HepG2 (cell line): ENCODE results near the gene TDP2. TPM values are rescaled to one million over a fixed set of nuclear protein-coding genes. Genes with fewer than 3 reads are reported as not detected.
"Not testable (repeated sequence)": the region's sequence is repeated elsewhere in the genome, so short reads cannot be mapped to it uniquely, and the experiment has no call there.

ENCODE experiments used
- ATAC-seq: fragments of 200-7000 bp; cut with Tn5 transposase; 3 replicates; pipeline ENCODE4 v1.9.1; 2020; ENCODE audit warnings: mild to moderate bottlenecking, moderate library complexity
- BruUV-seq: library from RNA; stranded (reverse); fragments of 400-500 nt; replicated peaks from 2 replicates; lab custom pipeline; 2021; lab: Mats Ljungman, UMichigan
- CTCF ChIA-PET: fragments of 300-600 bp; formaldehyde crosslinking; extraction: SDS; loops from one replicate; lab custom pipeline; 2021; ENCODE audit warnings: low total read pairs, inconsistent platforms, low intra/inter-chr PET ratio; lab: Yijun Ruan, JAX
- POLR2A ChIA-PET: fragments of 350-600 bp; sonication (Branson Sonifier 250); formaldehyde crosslinking; loops from one replicate; lab custom pipeline; 2020; ENCODE audit warnings: antibody characterized with exemption, inconsistent platforms; lab: Yijun Ruan, JAX
- DNase-seq: peaks from one replicate; pipeline ENCODE4 v3.0.0-alpha.2; 2015; ENCODE audit warnings: low spot score
- FAIRE-seq: peaks from 3 replicates; lab custom pipeline; 2011; peaks lifted over from hg19 to GRCh38; lab: Jason Lieb, UNC
- H2AFZ ChIP-seq: one replicate; pipeline ENCODE4 v1.6.1; 2011; ENCODE audit warnings: low read length, inconsistent platforms
- H3K27ac ChIP-seq: fragments of 300-600 bp; 3 replicates; pipeline ENCODE4 v1.8.0; 2011; ENCODE audit warnings: mixed run types, mild to moderate bottlenecking, mixed read lengths, low read length, inconsistent platforms; ENCODE audit not compliant: insufficient read depth; ENCODE audit errors: extremely low read length
- H3K27me3 ChIP-seq, 2 experiments: fragments of 200-600 bp in 1 of 2; 2 replicates in 1 of 2; 3 replicates in 1 of 2; pipeline versions ENCODE4 v1.6.0 to v1.8.0; 2011; ENCODE audit warnings: low read length in 2 of 2, mild to moderate bottlenecking in 2 of 2, moderate library complexity in 2 of 2, inconsistent platforms in 1 of 2; ENCODE audit not compliant: insufficient read depth in 2 of 2, control insufficient read depth in 1 of 2
- H3K36me3 ChIP-seq, 2 experiments: fragments of 200-600 bp in 1 of 2; replicated peaks in 1 of 2; 2 replicates in 1 of 2; 3 replicates in 1 of 2; pipeline versions ENCODE4 v1.5.1 to v1.8.0; 2011; ENCODE audit warnings: low read length in 2 of 2, inconsistent platforms in 1 of 2; ENCODE audit not compliant: insufficient read depth in 2 of 2, control insufficient read depth in 1 of 2
- H3K4me1 ChIP-seq: 2 replicates; pipeline ENCODE4 v1.5.1; 2012; ENCODE audit warnings: low read length, inconsistent platforms; ENCODE audit not compliant: insufficient read depth
- H3K4me2 ChIP-seq: 2 replicates; pipeline ENCODE4 v1.6.0; 2011; ENCODE audit warnings: low read depth, low read length, inconsistent platforms
- H3K4me3 ChIP-seq, 3 experiments: fragments of 200-600 bp in 1 of 3; sonication (generic), shearing (Covaris generic) in 1 of 3; replicated peaks in 1 of 3; 2 replicates each; pipeline ENCODE4 v1.5.1; 2011 to 2016; ENCODE audit warnings: low read length in 3 of 3, inconsistent platforms in 2 of 3, low read depth in 2 of 3, mild to moderate bottlenecking in 2 of 3, control low read depth in 1 of 3, mixed read lengths in 1 of 3; ENCODE audit not compliant: insufficient read depth in 1 of 3
- H3K79me2 ChIP-seq: one replicate; pipeline ENCODE4 v1.6.1; 2011; ENCODE audit warnings: low read length, inconsistent platforms; ENCODE audit not compliant: insufficient read depth
- H3K9ac ChIP-seq: 2 replicates; pipeline ENCODE4 v1.6.0; 2011; ENCODE audit warnings: mild to moderate bottlenecking, low read depth, low read length, inconsistent platforms; ENCODE audit not compliant: insufficient read depth
- H3K9me3 ChIP-seq: 2 replicates; pipeline ENCODE4 v1.5.1; 2012; ENCODE audit warnings: mild to moderate bottlenecking, low read length
- H4K20me1 ChIP-seq: 2 replicates; pipeline ENCODE4 v1.6.0; 2011; ENCODE audit warnings: inconsistent platforms, mild to moderate bottlenecking, low read length, moderate library complexity; ENCODE audit not compliant: insufficient read depth
- ATF7 ChIP-seq, 2 experiments: fragments of 450-650 bp in 1 of 2; sonication (generic) in 1 of 2; formaldehyde crosslinking in 1 of 2; IDR thresholded peaks; 2 replicates each; pipeline versions ENCODE4 v1.4.0 to v1.6.1; 2016 to 2020; ENCODE audit warnings: antibody characterized with exemption in 1 of 2, mild to moderate bottlenecking in 1 of 2, missing genetic modification reagents in 1 of 2
- GTF3A ChIP-seq: sonication (generic); formaldehyde crosslinking; conservative IDR thresholded peaks from 2 replicates; pipeline ENCODE4 v1.4.0; 2020; ENCODE audit warnings: mild to moderate bottlenecking, missing genetic modification reagents
- HNF4A ChIP-seq: sonication (generic); formaldehyde crosslinking; IDR thresholded peaks from 2 replicates; pipeline ENCODE4 v1.4.0; 2020; ENCODE audit warnings: missing genetic modification reagents
- HNRNPK ChIP-seq: fragments of 200-400 bp; formaldehyde crosslinking; IDR thresholded peaks from 2 replicates; pipeline ENCODE4 v1.6.1; 2018; ENCODE audit warnings: low read length, low read depth, moderate library complexity, mild to moderate bottlenecking; ENCODE audit not compliant: poor library complexity, severe bottlenecking
- HOMEZ ChIP-seq: IDR thresholded peaks from 2 replicates; pipeline ENCODE4 v1.6.1; 2016; ENCODE audit warnings: low read depth
- KLF6 ChIP-seq: IDR thresholded peaks from 2 replicates; pipeline ENCODE4 v1.8.0; 2016; ENCODE audit warnings: missing biosample characterization, missing genetic modification reagents
- PPARG ChIP-seq: conservative IDR thresholded peaks from 2 replicates; pipeline ENCODE4 v1.6.1; 2016; ENCODE audit warnings: missing biosample characterization, missing genetic modification reagents
- SRF ChIP-seq: IDR thresholded peaks from 2 replicates; pipeline ENCODE4 v1.6.1; 2011; ENCODE audit warnings: mild to moderate bottlenecking, low read depth, low read length, moderate library complexity
- ZNF18 ChIP-seq: sonication (generic); formaldehyde crosslinking; IDR thresholded peaks from 2 replicates; pipeline ENCODE4 v1.8.0; 2022; ENCODE audit warnings: mild to moderate bottlenecking, missing genetic modification reagents; ENCODE audit not compliant: insufficient replicate concordance
- ZNF180 ChIP-seq: sonication (generic); formaldehyde crosslinking; IDR thresholded peaks from 2 replicates; pipeline ENCODE4 v1.4.0; 2020; ENCODE audit warnings: low read depth, missing genetic modification reagents, borderline replicate concordance
- ZNF337 ChIP-seq: sonication (generic); formaldehyde crosslinking; IDR thresholded peaks from 2 replicates; pipeline ENCODE4 v1.5.1; 2020; ENCODE audit warnings: missing genetic modification reagents, low read depth, mild to moderate bottlenecking, borderline replicate concordance
- ZNF558 ChIP-seq: sonication (generic); formaldehyde crosslinking; IDR thresholded peaks from 2 replicates; pipeline ENCODE4 v1.9.0; 2022; ENCODE audit warnings: mild to moderate bottlenecking, missing genetic modification reagents, borderline replicate concordance
- ZNF740 ChIP-seq: sonication (generic); formaldehyde crosslinking; IDR thresholded peaks from 2 replicates; pipeline ENCODE4 v1.4.0; 2020; ENCODE audit warnings: missing genetic modification reagents
- WGBS: methylation state at CpG from one replicate; pipeline ENCODE4 v1.1.6; 2017; ENCODE audit warnings: low lambda C conversion rate; 5-methylcytosine and 5-hydroxymethylcytosine counted together
- in situ Hi-C: cut with HindIII; loops from 2 replicates; pipeline ENCODE4 v1.10.0; 2017; ENCODE audit warnings: low pct_unique_long_range_greater_than_20kb; ENCODE audit not compliant: extremely low pct_ligation_motif_present
- intact Hi-C: fragments of 100-400 bp; cut with micrococcal nuclease; formaldehyde crosslinking; loops from one replicate; pipeline ENCODE4 v1.10.0; 2022; ENCODE audit not compliant: unreplicated experiment
- polyA plus RNA-seq, 8 experiments: library from polyadenylated mRNA; depleted of rRNA in 3 of 8; stranded (reverse) in 7 of 8; unstranded in 1 of 8; fragments of >200 nt; fragmentation: Illumina TruSeq in 4 of 8; extraction: Trizol in 4 of 8; gene quantifications; 2 replicates each; pipeline versions ENCODE4 v1.2.1 to v1.2.3, GENCODE V29; 2011 to 2016; ENCODE audit warnings: low read depth in 4 of 8, missing spikeins in 1 of 8, mixed read lengths in 1 of 8; ENCODE audit not compliant: insufficient read depth in 1 of 8
- total RNA-seq, 5 experiments: library from RNA; depleted of rRNA; stranded (reverse); fragments of >200 nt; fragmentation: Illumina TruSeq; extraction: Trizol; gene quantifications; 2 replicates each; pipeline ENCODE4 v1.2.3, GENCODE V29; 2016; ENCODE audit warnings: low read depth in 1 of 5

Gene TDP2
- total and polyA plus RNA-seq, 2 of the 13 experiments (the other 11 are each of a cell fraction or from before 2014, with no cell fraction given): 30.5 to 42.6 TPM

- TF ChIP-seq ZNF18 (CRISPR knock-in tag) (no peak), KLF6 (CRISPR knock-in tag) (no peak), ZNF740 (no peak), ZNF180 (CRISPR knock-in tag) (no peak), GTF3A (no peak), ATF7 (IDR thresholded peaks at IDR 0.05) (no peak), ATF7 (CRISPR knock-in tag; IDR thresholded peaks at IDR 0.05) (no peak), HNRNPK (no peak), ZNF337 (no peak), PPARG (no peak), ZNF558 (CRISPR knock-in tag) (no peak)
Observed at GRCh38 chr6:24680582-24680981, 13.9 kb upstream of the TDP2 start (continued).

GRCh38 chr6:24678792-24679352 lies 12.2 kb upstream of the TDP2 start:
- H3K4me2 ChIP-seq, H3K27ac ChIP-seq, H3K4me3 ChIP-seq, H3K9me3 ChIP-seq, H3K9ac ChIP-seq, BruUV-seq, POLR2A ChIA-PET, in situ Hi-C loops, H2AFZ ChIP-seq, FAIRE-seq, ATAC-seq, H3K27me3 ChIP-seq, H3K79me2 ChIP-seq, DNase-seq, H3K36me3 ChIP-seq, intact Hi-C loops, CTCF ChIA-PET, H4K20me1 ChIP-seq: not testable (repeated sequence)
- TF ChIP-seq HOMEZ (CRISPR knock-in tag): peak; percentile 65; the same call in 1 of the 2 replicates
- TF ChIP-seq HNF4A (CRISPR knock-in tag): peak; percentile 43; the same call in 1 of the 2 replicates
- peak; percentile 69; the same call in 1 of the 2 replicates for TF ChIP-seq SRF
- WGBS: 71% methylated on average over 8 of the region's 11 CpGs
- H3K4me1 ChIP-seq: peaks cover 28% of the 10 kb centered on the region
